ENCODE results near the gene SCG3.

- TF ChIP-seq CTCF (IDR thresholded peaks at IDR 0.05; ENCODE audit: low read depth, low read length) (no peak), POLR2A (IDR thresholded peaks at IDR 0.05; ENCODE audit: extremely low read depth, insufficient read length) (no peak), MAX (IDR thresholded peaks at IDR 0.05; ENCODE audit: low read depth, low read length) (no peak), MYC (IDR thresholded peaks at IDR 0.05; ENCODE audit: low read depth, low read length) (no peak)
Observed at GRCh38 chr15:51714911-51715310, 33.6 kb downstream of the SCG3 start.

Data from NB4 (cell line).